ENCODE data around the gene MED15. TPM values are rescaled to one million over a fixed set of nuclear protein-coding genes. Genes with fewer than 3 reads are reported as not detected.

The MED15 gene
- total RNA-seq, 3 donors from 2014 or later: 36.6 to 53.1 (median 52.3) TPM

DNA sequence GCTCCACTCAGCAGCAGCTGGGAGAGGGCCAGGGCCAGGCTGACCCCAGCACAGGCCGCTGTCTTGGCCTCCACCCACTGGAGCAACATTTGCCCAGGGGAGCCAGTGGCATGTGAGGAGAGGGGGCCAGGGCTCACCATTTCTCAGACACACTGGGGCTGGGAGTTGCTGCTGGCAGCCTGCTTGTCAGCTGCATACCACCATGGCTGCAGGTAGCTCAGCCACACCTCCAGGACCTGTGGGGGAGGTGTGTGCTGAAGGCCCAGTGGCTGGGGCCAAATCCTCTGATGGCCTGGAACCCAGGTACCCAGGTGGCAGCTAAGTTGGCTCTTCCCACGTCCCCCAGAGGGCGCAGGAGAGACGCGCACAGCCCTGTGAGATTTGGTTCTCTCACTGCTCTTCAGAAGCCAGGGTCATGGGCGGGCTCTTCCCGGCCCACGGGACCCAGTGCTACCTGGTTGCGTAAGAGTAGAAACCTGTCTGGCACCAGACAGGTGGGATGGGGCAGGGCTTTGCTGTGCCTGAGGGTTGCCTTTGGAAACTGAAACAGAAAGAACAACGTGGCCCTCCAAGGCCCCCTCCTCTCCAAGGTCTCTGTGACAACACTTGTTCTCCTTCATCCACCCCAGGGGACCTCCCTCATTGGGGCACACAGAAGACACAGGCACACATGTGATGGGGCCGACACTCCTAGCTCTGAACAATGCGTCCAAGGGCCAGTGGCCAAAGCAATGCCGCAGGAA is 98.8 kb downstream of the MED15 start:
- H3K4me3 ChIP-seq: peak overlapping the region in 2 of 3 donors; percentile 26 to 45
- H3K36me3 ChIP-seq: no peaks in the 10 kb centered on the region
- no peaks in the 10 kb centered on the region for H3K4me1 ChIP-seq
- H3K27ac ChIP-seq: peak overlapping the region; percentile 43 to 58
- H3K27me3 ChIP-seq: no peaks in the 10 kb centered on the region
- TF ChIP-seq POLR2A (IDR thresholded peaks at IDR 0.05) (no peak), CTCF (IDR thresholded peaks at IDR 0.05) (peak; percentile 46 to 88 (median 64)), POLR2AphosphoS5 (IDR thresholded peaks at IDR 0.05) (peak in 1 of 3 donors; percentile 58)
- DNase-seq (ENCODE audit: low spot score in 2 of 2): peak; percentile 81 to 89
- intact Hi-C loops (cut with DNase I; ENCODE audit: low total_unique reads): no loop called here
- H3K9me3 ChIP-seq: no peaks in the 10 kb centered on the region

GRCh38 chr22:20606784-20607128 is 99.3 kb downstream of the MED15 start:
- intact Hi-C loops (cut with DNase I; ENCODE audit: low total_unique reads): no loop called here
- H3K9me3 ChIP-seq: no peaks in the 10 kb centered on the region
- DNase-seq (ENCODE audit: low spot score in 2 of 2): no peak
- TF ChIP-seq POLR2AphosphoS5 (IDR thresholded peaks at IDR 0.05): no peak
- H3K4me1 ChIP-seq: no peaks in the 10 kb centered on the region
- H3K27ac ChIP-seq: peak overlapping the region; percentile 43 to 58
- no peaks in the 10 kb centered on the region for H3K27me3 ChIP-seq
- no peaks in the 10 kb centered on the region for H3K36me3 ChIP-seq
- H3K4me3 ChIP-seq: peak overlapping the region in 2 of 3 donors; percentile 26 to 45

DNA sequence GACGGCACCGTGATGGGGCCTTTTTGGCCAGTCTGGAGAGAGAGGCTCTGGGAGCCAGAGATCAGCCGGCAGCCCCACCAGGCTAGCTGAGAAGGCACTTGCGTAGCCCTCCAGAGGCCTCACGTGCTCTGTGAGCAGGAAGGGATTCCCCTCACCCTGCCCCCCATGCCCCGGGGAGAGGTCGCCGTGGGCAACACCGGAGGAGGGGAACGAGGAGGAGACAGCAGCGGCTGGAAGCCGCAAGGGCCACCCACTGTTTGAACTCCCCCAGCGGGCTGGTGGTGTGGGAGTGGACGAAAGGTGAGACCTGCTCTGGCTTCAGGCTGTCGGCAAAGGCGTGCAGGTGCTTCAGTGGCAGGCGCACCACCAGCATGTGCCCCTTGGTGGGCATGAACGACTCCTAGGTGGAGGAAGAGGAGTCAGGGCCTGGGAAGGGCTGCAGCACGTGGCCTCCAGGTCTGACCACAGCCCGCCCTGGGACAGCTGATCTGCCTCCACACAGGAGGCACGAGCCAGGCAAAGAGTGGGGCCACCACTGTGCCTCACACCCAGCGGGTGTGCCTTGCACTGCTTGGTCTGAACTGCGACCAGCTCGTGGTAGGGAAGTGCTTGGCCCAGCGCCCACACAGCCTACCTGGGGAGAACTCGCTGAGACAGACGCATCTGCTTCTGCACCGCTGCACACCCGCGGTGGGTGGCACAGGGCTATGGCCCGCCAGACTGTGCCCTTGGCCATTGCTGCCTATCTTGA is 99.9 kb downstream of the MED15 start:
- H3K36me3 ChIP-seq: no peaks in the 10 kb centered on the region
- H3K4me3 ChIP-seq: no peak overlapping the region
- no peaks in the 10 kb centered on the region for H3K9me3 ChIP-seq
- DNase-seq (ENCODE audit: low spot score in 2 of 2): no peak
- TF ChIP-seq POLR2AphosphoS5 (IDR thresholded peaks at IDR 0.05): no peak
- no peaks in the 10 kb centered on the region for H3K4me1 ChIP-seq
- H3K27me3 ChIP-seq: no peaks in the 10 kb centered on the region
- H3K27ac ChIP-seq: peak overlapping the region in 1 of 2 donors; percentile 43
- intact Hi-C loops (cut with DNase I; ENCODE audit: low total_unique reads): no loop called here

GRCh38 chr22:20610243-20610686 is 102.9 kb downstream of the MED15 start:
- intact Hi-C loops (cut with DNase I; ENCODE audit: low total_unique reads): no loop called here
- Histone ChIP-seq H3K27ac (no peak overlapping the region), H3K9me3 (no peaks in the 10 kb centered on the region), H3K36me3 (no peaks in the 10 kb centered on the region), H3K27me3 (no peaks in the 10 kb centered on the region), H3K4me1 (no peaks in the 10 kb centered on the region), H3K4me3 (no peak overlapping the region)
- TF ChIP-seq POLR2AphosphoS5 (IDR thresholded peaks at IDR 0.05): no peak
- TF ChIP-seq CTCF (IDR thresholded peaks at IDR 0.05): no peak
- no peak for TF ChIP-seq POLR2A (IDR thresholded peaks at IDR 0.05)
- DNase-seq (ENCODE audit: low spot score in 2 of 2): no peak

- H3K4me3 ChIP-seq: no peak overlapping the region
- no peaks in the 10 kb centered on the region for H3K9me3 ChIP-seq
- intact Hi-C loops (cut with DNase I; ENCODE audit: low total_unique reads): no loop called here
- H3K27me3 ChIP-seq: no peaks in the 10 kb centered on the region
- no peak for TF ChIP-seq CTCF (IDR thresholded peaks at IDR 0.05)
- no peak for DNase-seq (ENCODE audit: low spot score in 2 of 2)
- H3K27ac ChIP-seq: no peak overlapping the region
- H3K4me1 ChIP-seq: no peaks in the 10 kb centered on the region
- H3K36me3 ChIP-seq: no peaks in the 10 kb centered on the region
Observed at GRCh38 chr22:20610757-20611156, 103.3 kb downstream of the MED15 start.

DNA sequence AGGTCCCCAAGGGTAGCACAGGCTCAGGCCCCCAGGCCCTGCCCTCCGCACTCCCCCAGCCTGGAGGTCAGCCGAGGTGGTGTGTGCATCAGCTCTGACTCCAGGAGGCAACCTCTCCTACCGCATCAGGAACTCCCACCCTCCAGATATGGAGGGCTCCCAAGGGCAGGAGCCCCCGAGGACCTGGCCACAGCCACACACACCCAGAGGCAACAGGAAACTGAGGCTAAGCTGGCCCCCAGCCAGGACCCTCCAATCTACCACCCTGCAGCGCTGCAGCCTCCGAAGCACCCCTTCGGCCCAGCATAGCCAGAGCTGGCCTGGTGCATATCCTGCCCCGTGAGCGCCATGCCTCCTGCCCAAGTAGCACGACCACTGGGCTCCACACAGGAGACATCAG is 104.0 kb downstream of the MED15 start:
- no peaks in the 10 kb centered on the region for H3K9me3 ChIP-seq
- intact Hi-C loops (cut with DNase I; ENCODE audit: low total_unique reads): no loop called here

More for the DNA sequence above, 104.0 kb downstream of the MED15 start:
- Histone ChIP-seq H3K27me3 (no peaks in the 10 kb centered on the region), H3K4me1 (no peaks in the 10 kb centered on the region), H3K27ac (no peak overlapping the region), H3K4me3 (no peak overlapping the region), H3K36me3 (no peaks in the 10 kb centered on the region)
- no peak for DNase-seq (ENCODE audit: low spot score in 2 of 2)
- TF ChIP-seq POLR2AphosphoS5 (IDR thresholded peaks at IDR 0.05) (no peak), POLR2A (IDR thresholded peaks at IDR 0.05) (no peak), CTCF (IDR thresholded peaks at IDR 0.05) (no peak)
